ENCODE results near the gene VAV2.

- TF ChIP-seq CTCF (IDR thresholded peaks at IDR 0.05) (no peak), POLR2AphosphoS5 (IDR thresholded peaks at IDR 0.05; ENCODE audit: low read depth, low read length) (no peak), REST (IDR thresholded peaks at IDR 0.05; ENCODE audit: insufficient read depth in 1 of 2, low read depth in 2 of 2, low read length in 1 of 2) (no peak)
Observed at GRCh38 chr9:133998915-133999595, 6.9 kb upstream of the VAV2 start.
